PC-3 (cell line): Measurements from ENCODE around the gene ST3GAL5. TPM values are rescaled to one million over a fixed set of nuclear protein-coding genes. Genes with fewer than 3 reads are reported as not detected.

Experiments used
- ATAC-seq: fragments of 200-7000 bp; cut with Tn5 transposase; 2 replicates; pipeline ENCODE4 v1.9.1; 2020; ENCODE audit warnings: mild to moderate bottlenecking, moderate library complexity
- BruUV-seq: library from RNA; stranded (reverse); fragments of 400-500 nt; replicated peaks from 2 replicates; lab custom pipeline; 2021; lab: Mats Ljungman, UMichigan
- CTCF ChIA-PET: fragments of 300-600 bp; sonication (Branson Sonifier 250); formaldehyde crosslinking; loops from one replicate; lab custom pipeline; 2022; ENCODE audit warnings: antibody characterized with exemption; lab: Charles Lee
- POLR2A ChIA-PET: fragments of 300-600 bp; sonication (Branson Sonifier 250); formaldehyde crosslinking; loops from one replicate; lab custom pipeline; 2022; ENCODE audit warnings: antibody characterized with exemption; ENCODE audit not compliant: unreplicated experiment; lab: Charles Lee
- DNase-seq: peaks from one replicate; pipeline ENCODE4 v3.0.0-alpha.2; 2015
- H2AFZ ChIP-seq: fragments of 300-600 bp; sonication (generic); 2 replicates; pipeline ENCODE4 v1.6.0; 2016; ENCODE audit warnings: antibody characterized with exemption, low read length
- H3F3A ChIP-seq: fragments of 300-600 bp; sonication (generic); one replicate; pipeline ENCODE4 v1.6.0; 2017; ENCODE audit warnings: antibody characterized with exemption, low read length, control low read depth, mild to moderate bottlenecking; ENCODE audit not compliant: unreplicated experiment
- H3K27ac ChIP-seq: fragments of 300-600 bp; sonication (generic); 2 replicates; pipeline ENCODE4 v1.5.1; 2016; ENCODE audit warnings: mild to moderate bottlenecking, low read length
- H3K27me3 ChIP-seq: fragments of 300-600 bp; sonication (generic); 2 replicates; pipeline ENCODE4 v1.6.1; 2016; ENCODE audit warnings: low read length, mixed read lengths
- H3K36me3 ChIP-seq: fragments of 300-600 bp; sonication (generic); 2 replicates; pipeline ENCODE4 v1.6.1; 2016; ENCODE audit warnings: low read depth, mixed run types, low read length, mixed read lengths
- H3K4me1 ChIP-seq: fragments of 300-600 bp; sonication (generic); 2 replicates; pipeline ENCODE4 v1.5.1; 2016; ENCODE audit warnings: low read length; ENCODE audit not compliant: insufficient read depth
- H3K4me2 ChIP-seq: fragments of 300-600 bp; sonication (generic); 2 replicates; pipeline ENCODE4 v1.6.0; 2016; ENCODE audit warnings: low read length
- H3K4me3 ChIP-seq: fragments of 300-600 bp; sonication (generic); 2 replicates; pipeline ENCODE4 v1.5.1; 2016; ENCODE audit warnings: mild to moderate bottlenecking, low read length, mixed read lengths
- H3K79me2 ChIP-seq: fragments of 300-600 bp; sonication (generic); 2 replicates; pipeline ENCODE4 v1.6.1; 2017; ENCODE audit warnings: low read length, mixed read lengths
- H3K9ac ChIP-seq: fragments of 300-600 bp; sonication (generic); 2 replicates; pipeline ENCODE4 v1.6.0; 2016; ENCODE audit warnings: mild to moderate bottlenecking, low read length
- H3K9me2 ChIP-seq: fragments of 300-600 bp; sonication (generic); replicated peaks from 2 replicates; pipeline ENCODE4 v1.6.1; 2016; ENCODE audit warnings: mixed run types, low read length, mixed read lengths
- H3K9me3 ChIP-seq: fragments of 300-600 bp; sonication (generic); 2 replicates; pipeline ENCODE4 v1.6.1; 2016; ENCODE audit warnings: low read length, mixed read lengths
- H4K20me1 ChIP-seq: fragments of 300-600 bp; sonication (generic); 2 replicates; pipeline ENCODE4 v1.6.1; 2016; ENCODE audit warnings: low read length, mixed read lengths
- EZH2 ChIP-seq: fragments of 300-600 bp; sonication (generic); IDR thresholded peaks from one replicate; pipeline ENCODE4 v1.6.1; 2017; ENCODE audit warnings: antibody characterized with exemption, mild to moderate bottlenecking, low read length; ENCODE audit not compliant: unreplicated experiment
- EZH2phosphoT487 ChIP-seq: fragments of 300-600 bp; sonication (generic); IDR thresholded peaks from 2 replicates; pipeline ENCODE4 v1.6.1; 2018; ENCODE audit warnings: mild to moderate bottlenecking, antibody characterized with exemption, low read length, borderline replicate concordance
- intact Hi-C: fragments of 100-400 bp; cut with micrococcal nuclease; formaldehyde crosslinking; loops from 2 replicates; pipeline ENCODE4 v1.9.0; 2023
- total RNA-seq: library from RNA; depleted of rRNA; stranded (reverse); fragments of >200 nt; gene quantifications from 2 replicates; pipeline ENCODE4 v1.2.3, GENCODE V29; 2014
- TF ChIP-seq, protein P1 (sequence below): fragments of 300-600 bp; sonication (generic); conservative IDR thresholded peaks from 2 replicates; pipeline ENCODE4 v1.5.1; 2017; ENCODE audit warnings: antibody characterized with exemption, low read depth, mild to moderate bottlenecking, low read length

The ST3GAL5 gene
- total RNA-seq, 1 experiment from 2014 or later, result 0.87 TPM

DNA sequence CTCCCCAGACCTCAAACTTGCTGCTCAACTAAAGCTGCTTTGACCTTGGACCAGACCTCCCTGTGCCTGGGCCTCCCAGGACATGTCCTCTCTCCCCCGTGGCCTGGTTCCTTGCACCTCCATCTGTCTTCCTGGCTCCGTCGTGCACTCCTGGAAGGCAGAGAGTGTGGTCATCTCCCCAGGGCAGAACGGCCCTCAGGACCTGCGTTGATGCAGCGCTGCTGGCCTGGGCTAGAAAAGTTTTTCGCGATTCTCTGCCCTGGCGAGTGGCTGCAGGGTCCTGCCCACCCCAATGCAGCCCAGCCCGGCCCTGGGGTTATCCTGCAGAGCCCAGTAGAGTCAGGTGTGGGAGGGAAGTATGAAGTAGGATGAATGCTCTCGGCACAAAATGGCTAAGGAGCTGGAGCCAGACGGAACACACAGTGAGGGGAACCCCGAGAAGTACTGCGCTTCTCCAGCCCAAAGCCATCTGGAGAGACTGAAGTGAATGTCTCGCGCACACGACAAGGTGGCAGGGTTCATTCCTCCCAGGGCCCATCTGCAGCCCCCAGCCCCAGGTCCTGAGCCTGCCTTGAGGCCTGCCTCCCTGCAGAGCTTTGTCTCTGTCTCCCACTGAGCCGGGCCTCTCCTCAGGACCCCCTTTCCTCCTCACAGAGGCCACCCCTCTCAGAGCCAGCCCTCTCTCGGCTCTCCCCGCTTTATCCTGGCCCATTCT lies 93.3 kb downstream of the ST3GAL5 start:
- TF ChIP-seq EZH2 (no peak), EZH2phosphoT487 (no peak)
- TF ChIP-seq, protein P1, sequence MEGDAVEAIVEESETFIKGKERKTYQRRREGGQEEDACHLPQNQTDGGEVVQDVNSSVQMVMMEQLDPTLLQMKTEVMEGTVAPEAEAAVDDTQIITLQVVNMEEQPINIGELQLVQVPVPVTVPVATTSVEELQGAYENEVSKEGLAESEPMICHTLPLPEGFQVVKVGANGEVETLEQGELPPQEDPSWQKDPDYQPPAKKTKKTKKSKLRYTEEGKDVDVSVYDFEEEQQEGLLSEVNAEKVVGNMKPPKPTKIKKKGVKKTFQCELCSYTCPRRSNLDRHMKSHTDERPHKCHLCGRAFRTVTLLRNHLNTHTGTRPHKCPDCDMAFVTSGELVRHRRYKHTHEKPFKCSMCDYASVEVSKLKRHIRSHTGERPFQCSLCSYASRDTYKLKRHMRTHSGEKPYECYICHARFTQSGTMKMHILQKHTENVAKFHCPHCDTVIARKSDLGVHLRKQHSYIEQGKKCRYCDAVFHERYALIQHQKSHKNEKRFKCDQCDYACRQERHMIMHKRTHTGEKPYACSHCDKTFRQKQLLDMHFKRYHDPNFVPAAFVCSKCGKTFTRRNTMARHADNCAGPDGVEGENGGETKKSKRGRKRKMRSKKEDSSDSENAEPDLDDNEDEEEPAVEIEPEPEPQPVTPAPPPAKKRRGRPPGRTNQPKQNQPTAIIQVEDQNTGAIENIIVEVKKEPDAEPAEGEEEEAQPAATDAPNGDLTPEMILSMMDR, result no peak
- BruUV-seq, result no TSS peak
- intact Hi-C loops, result loop anchor here (5.0 kb wide), 1 partner anchor 43 kb away; the partner anchor contains the start of gene ATOH8
- no peaks in the 10 kb centered on the region for H3K9me2 ChIP-seq
- H3K4me1 ChIP-seq, result peaks cover 24% of the 10 kb centered on the region
- no peak for DNase-seq
- no peaks in the 10 kb centered on the region for H3K9me3 ChIP-seq
- no peaks in the 10 kb centered on the region for H3K27me3 ChIP-seq
- no peak overlapping the region for H3K4me3 ChIP-seq
- ChIA-PET CTCF (no interaction called here), POLR2A (no interaction called here)
- H2AFZ ChIP-seq, result no peak overlapping the region
- no peak overlapping the region for H3K9ac ChIP-seq
- no peaks in the 10 kb centered on the region for H3K36me3 ChIP-seq
- H4K20me1 ChIP-seq, result no peaks in the 10 kb centered on the region
- H3K4me2 ChIP-seq, result no peak overlapping the region
- H3K27ac ChIP-seq, result no peak overlapping the region
- H3K79me2 ChIP-seq, result no peaks in the 10 kb centered on the region
- no peaks in the 10 kb centered on the region for H3F3A ChIP-seq
- no peak for ATAC-seq

DNA sequence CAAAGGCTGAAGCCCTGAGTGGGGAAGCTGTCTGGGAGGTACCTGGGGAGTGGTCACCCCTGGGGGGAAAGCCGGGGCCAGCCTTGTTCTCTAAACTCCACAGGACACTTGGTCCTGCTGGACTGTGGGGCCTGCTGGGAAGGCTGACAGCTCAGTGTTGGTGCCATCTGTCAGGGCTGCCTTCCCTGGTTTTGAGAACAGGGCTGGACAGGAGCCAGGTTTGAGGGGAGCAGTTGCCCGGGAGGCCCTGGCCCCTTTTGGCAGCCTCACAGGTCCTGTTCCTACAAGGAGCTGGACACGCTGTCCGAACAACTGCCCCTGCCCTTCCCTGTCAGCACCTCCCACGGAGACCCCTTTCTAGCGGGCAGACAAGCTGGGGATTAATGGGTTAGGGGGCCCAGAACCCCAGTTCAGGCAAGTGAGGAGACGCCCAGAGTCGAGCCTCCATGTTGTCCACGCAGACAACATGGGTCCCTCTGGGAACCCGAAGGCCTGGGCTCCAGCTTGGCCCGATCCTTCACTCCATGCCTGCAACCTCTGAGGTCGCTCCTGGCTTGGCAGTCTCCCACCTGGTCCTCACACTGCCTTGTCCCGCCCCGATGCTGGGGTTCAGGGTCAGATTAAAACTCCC lies 94.2 kb downstream of the ST3GAL5 start:
- Histone ChIP-seq H2AFZ (no peak overlapping the region), H3F3A (no peaks in the 10 kb centered on the region), H3K4me3 (no peak overlapping the region), H3K27ac (no peak overlapping the region), H4K20me1 (no peaks in the 10 kb centered on the region), H3K27me3 (no peaks in the 10 kb centered on the region), H3K79me2 (no peaks in the 10 kb centered on the region), H3K4me1 (peaks cover 18% of the 10 kb centered on the region), H3K4me2 (no peak overlapping the region), H3K9ac (no peak overlapping the region), H3K9me3 (no peaks in the 10 kb centered on the region), H3K9me2 (no peaks in the 10 kb centered on the region), H3K36me3 (no peaks in the 10 kb centered on the region)
- no peak for DNase-seq
- CTCF ChIA-PET, result no interaction called here
- POLR2A ChIA-PET, result no interaction called here
- TF ChIP-seq EZH2 (no peak), EZH2phosphoT487 (no peak)
- TF ChIP-seq, protein P1, result no peak
- intact Hi-C loops, result loop anchor here (5.0 kb wide), 1 partner anchor 42 kb away; the partner anchor contains the start of gene ATOH8
- no TSS peak for BruUV-seq
- ATAC-seq, result no peak

DNA sequence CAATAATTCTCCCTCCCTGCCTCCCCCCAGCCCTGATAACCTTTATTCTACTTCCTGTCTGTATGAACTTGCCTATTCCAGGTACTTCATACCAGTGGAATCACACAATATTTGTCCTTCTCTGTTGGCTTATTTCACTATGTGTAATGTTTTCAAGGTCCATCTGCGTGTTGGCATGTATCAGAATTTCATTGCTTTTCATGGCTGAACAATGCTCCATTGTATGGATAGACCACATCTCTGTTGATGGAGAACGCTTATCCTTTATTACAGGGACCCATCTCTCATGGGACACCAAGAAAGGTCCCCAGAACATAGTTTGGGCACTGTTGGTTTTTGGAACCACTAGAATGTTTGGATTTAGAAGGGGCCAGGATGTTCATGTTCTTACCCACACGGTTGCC lies 94.8 kb downstream of the ST3GAL5 start:
- Histone ChIP-seq H3K27ac (no peak overlapping the region), H3K9ac (no peak overlapping the region), H3K79me2 (no peaks in the 10 kb centered on the region), H4K20me1 (no peaks in the 10 kb centered on the region), H3K36me3 (no peaks in the 10 kb centered on the region), H3K4me1 (peaks cover 13% of the 10 kb centered on the region), H2AFZ (no peak overlapping the region), H3K4me2 (no peak overlapping the region), H3K9me2 (no peaks in the 10 kb centered on the region), H3K27me3 (no peaks in the 10 kb centered on the region), H3K4me3 (no peak overlapping the region), H3K9me3 (no peaks in the 10 kb centered on the region), H3F3A (no peaks in the 10 kb centered on the region)
- DNase-seq, result no peak
- intact Hi-C loops, result no loop called here
- ATAC-seq, result no peak
- TF ChIP-seq EZH2 (no peak), EZH2phosphoT487 (no peak)
- TF ChIP-seq, protein P1, result no peak
- ChIA-PET POLR2A (no interaction called here), CTCF (no interaction called here)
- BruUV-seq, result no TSS peak
